ENCODE results near the gene DENND1C. TPM values are rescaled to one million over a fixed set of nuclear protein-coding genes. Genes with fewer than 3 reads are reported as not detected.

The DENND1C gene
- total and polyA plus RNA-seq, 2 of the 8 experiments (the other 6 are each of a cell fraction or from before 2014, with no cell fraction given) = 3.6 to 4.0 TPM

- FAIRE-seq = no peak
- H3K4ac ChIP-seq (replicated peaks; ENCODE audit: insufficient read length, low read depth, low read length) = peak within 1 kb of the TSS; percentile 48
- no peaks in the 10 kb centered on the region; a peak in 1 of 7 replicates for H3K27me3 ChIP-seq (replicated peaks in 1 of 4; ENCODE audit: control insufficient read depth in 3 of 4, extremely low read depth in 1 of 4, insufficient read depth in 3 of 4, low read length in 3 of 4)
- peak within 1 kb of the TSS; percentile 91; the same call in 1 of the 2 replicates for H2AK5ac ChIP-seq (ENCODE audit: low read depth, low read length)
- H3K4me3 ChIP-seq (ENCODE audit: extremely low read depth in 1 of 4, insufficient read depth in 2 of 4, low read depth in 3 of 4, low read length in 4 of 4) = peak within 1 kb of the TSS; percentile 77 to 100 (median 96)
- WGBS, 2 experiments (ENCODE audit: extremely low coverage in 1 of 2, insufficient coverage in 1 of 2, insufficient read length in 1 of 2, insufficient replicate concordance in 2 of 2, low coverage in 1 of 2, low lambda C conversion rate in 2 of 2, missing lambda C conversion rate in 1 of 2) = 1% methylated on average over 23 of the region's 114 CpGs; no CpG with 5 or more reads in 1 of the 2 experiments
- no peak within 1 kb of the TSS for H2BK20ac ChIP-seq (ENCODE audit: low read length)
- peak within 1 kb of the TSS; percentile 96 for H4K8ac ChIP-seq (ENCODE audit: extremely low read depth, insufficient read depth, low read length)
- peak within 1 kb of the TSS; percentile 67 for H3K18ac ChIP-seq (ENCODE audit: extremely low read depth, low read length)
- peaks cover 0 to 4% (median 0%) of the 10 kb centered on the region in 4 experiments; a peak in 2 of 7 replicates for H3K4me1 ChIP-seq (replicated peaks in 1 of 4; ENCODE audit: control insufficient read depth in 3 of 4, insufficient read depth in 4 of 4, low read length in 3 of 4)
- peak within 1 kb of the TSS; percentile 71; the same call in 1 of the 2 replicates for H2BK5ac ChIP-seq (ENCODE audit: low read depth, low read length)
- peak within 1 kb of the TSS; percentile 90 to 95 for H3K4me2 ChIP-seq (ENCODE audit: insufficient read depth in 1 of 2, low read depth in 2 of 2, low read length in 2 of 2)
- peaks cover 34 to 48% of the 10 kb centered on the region in 2 experiments for H3K79me2 ChIP-seq (ENCODE audit: control insufficient read depth in 1 of 2, insufficient read depth in 2 of 2, low read length in 2 of 2)
- peak within 1 kb of the TSS; percentile 65 for H3K27ac ChIP-seq (ENCODE audit: low read depth, low read length)
- peak within 1 kb of the TSS; percentile 73 for H4K5ac ChIP-seq (ENCODE audit: insufficient read length, low read depth, low read length)
- peak within 1 kb of the TSS; percentile 77 for H3K56ac ChIP-seq (replicated peaks; ENCODE audit: insufficient read length, low read depth, low read length)
- 0 out of 2 replicates have a peak within 1 kb of the TSS, but pooled peaks have one; percentile 72 for H2BK15ac ChIP-seq (ENCODE audit: low read length)
- H3K14ac ChIP-seq (ENCODE audit: insufficient read length) = no peak within 1 kb of the TSS
- H3K23me2 ChIP-seq (ENCODE audit: low read depth, low read length) = peaks cover 8% of the 10 kb centered on the region
- H4K91ac ChIP-seq (replicated peaks; ENCODE audit: insufficient read length, low read length) = peak within 1 kb of the TSS; percentile 93
- POLR2A ChIA-PET (ENCODE audit: partially characterized antibody) = interaction anchor here (0.6 to 2.3 kb wide), 29 partner anchors 9 to 339 kb away, joined by 3 to 15 read pairs (median 4); partner anchors contain the start of genes ALKBH7, CLPP, GTF2F1 and SLC25A23
- peaks cover 0 to 5% of the 10 kb centered on the region in 2 experiments; a peak in 2 of 4 replicates for H3K9me3 ChIP-seq (ENCODE audit: insufficient read depth in 2 of 2, low read depth in 1 of 2, low read length in 1 of 2)
- H2AFZ ChIP-seq (ENCODE audit: low read length) = 0 out of 2 replicates have a peak within 1 kb of the TSS, but pooled peaks have one; percentile 6
- peak in 1 of 2 experiments; percentile 59 for DNase-seq (ENCODE audit: low read depth in 1 of 2, low spot score in 2 of 2)
- no peak within 1 kb of the TSS for H3K23ac ChIP-seq (ENCODE audit: insufficient read length)
- H3K36me3 ChIP-seq (ENCODE audit: control insufficient read depth in 2 of 4, insufficient read depth in 4 of 4, low read length in 3 of 4) = peaks cover 21 to 30% (median 28%) of the 10 kb centered on the region in 4 experiments
- H4K20me1 ChIP-seq (replicated peaks in 1 of 2; ENCODE audit: control insufficient read depth in 1 of 2, insufficient read depth in 2 of 2, low read length in 2 of 2) = peaks cover 44 to 46% of the 10 kb centered on the region in 2 experiments
- peak within 1 kb of the TSS; percentile 71; the same call in 1 of the 2 replicates for H2BK12ac ChIP-seq (ENCODE audit: low read depth, low read length)
- peak within 1 kb of the TSS; percentile 68 to 98 (median 78) for H3K9ac ChIP-seq (replicated peaks in 1 of 4; ENCODE audit: extremely low read depth in 1 of 4, low read depth in 3 of 4, low read length in 3 of 4)
- peaks cover 10% of the 10 kb centered on the region for H3K79me1 ChIP-seq (ENCODE audit: low read depth, low read length)
- CTCF ChIA-PET (ENCODE audit: partially characterized antibody) = interaction anchor here (0.9 to 1.0 kb wide), 2 partner anchors 48 to 108 kb away, joined by 3 read pairs; no protein-coding TSS in a partner anchor
- peak within 1 kb of the TSS; percentile 90 for H2BK120ac ChIP-seq (replicated peaks; ENCODE audit: low read depth, low read length)
- TF ChIP-seq PHF8 (conservative IDR thresholded peaks at IDR 0.05; ENCODE audit: low read depth, low read length) = peak; percentile 79
- no peak for TF ChIP-seq RFX5 (IDR thresholded peaks at IDR 0.05; ENCODE audit: borderline replicate concordance, low read depth, low read length)
- TF ChIP-seq POU5F1 (IDR thresholded peaks at IDR 0.05; ENCODE audit: low read depth, low read length) = no peak
- no peak for TF ChIP-seq RBBP5 (IDR thresholded peaks at IDR 0.05; ENCODE audit: borderline replicate concordance, low read depth, low read length)
- TF ChIP-seq POLR2AphosphoS5 (IDR thresholded peaks at IDR 0.05; ENCODE audit: low read depth, low read length) = peak; percentile 49; the same call in 1 of the 2 replicates
- peak; percentile 60; the same call in 1 of the 2 replicates for TF ChIP-seq E2F6 (IDR thresholded peaks at IDR 0.05)
- peak; percentile 65 for TF ChIP-seq USF2 (IDR thresholded peaks at IDR 0.05; ENCODE audit: low read length)
- TF ChIP-seq CREB1 (IDR thresholded peaks at IDR 0.05) = peak; percentile 83
These were observed 57.2 kb downstream of the DENND1C start, which contains the start of gene KHSRP for GRCh38 chr19:6424195-6424938. Gene KHSRP, minus strand, starts transcription at chr19:6424811. Its CDS starts 110 bp downstream, at chr19:6424701.
